H9 (cell line): ENCODE data around the gene NEURL4. TPM values are rescaled to one million over a fixed set of nuclear protein-coding genes. Genes with fewer than 3 reads are reported as not detected.

ENCODE experiments used
- DNase-seq: peaks from one replicate; pipeline ENCODE4 v3.0.0-alpha.2; 2017
- H2AFZ ChIP-seq: one replicate; pipeline ENCODE4 v1.6.1; 2013; ENCODE audit warnings: mild to moderate bottlenecking, low read length, control low read depth, moderate library complexity
- H2AK5ac ChIP-seq: 2 replicates; pipeline ENCODE4 v1.6.1; 2013; ENCODE audit warnings: low read length, control low read depth, mixed read lengths; ENCODE audit not compliant: insufficient read length
- H2BK120ac ChIP-seq: one replicate; pipeline ENCODE4 v1.6.1; 2013; ENCODE audit warnings: low read depth, mild to moderate bottlenecking, low read length, control low read depth, inconsistent platforms; ENCODE audit not compliant: poor library complexity, severe bottlenecking
- H2BK12ac ChIP-seq: 2 replicates; pipeline ENCODE4 v1.6.1; 2013; ENCODE audit warnings: low read length, control low read depth, mixed read lengths, low read depth; ENCODE audit not compliant: insufficient read length
- H2BK15ac ChIP-seq: 2 replicates; pipeline ENCODE4 v1.6.1; 2013; ENCODE audit warnings: low read depth, low read length, control low read depth
- H2BK20ac ChIP-seq: one replicate; pipeline ENCODE4 v1.6.1; 2013; ENCODE audit warnings: low read depth, mild to moderate bottlenecking, low read length, control low read depth, inconsistent platforms; ENCODE audit not compliant: poor library complexity, severe bottlenecking
- H2BK5ac ChIP-seq: 2 replicates; pipeline ENCODE4 v1.6.1; 2013; ENCODE audit warnings: low read length, control low read depth, mixed read lengths; ENCODE audit not compliant: insufficient read length
- H3K14ac ChIP-seq: 2 replicates; pipeline ENCODE4 v1.6.1; 2013; ENCODE audit warnings: low read length, control low read depth; ENCODE audit not compliant: insufficient read depth
- H3K18ac ChIP-seq: 2 replicates; pipeline ENCODE4 v1.6.1; 2013; ENCODE audit warnings: low read depth, mild to moderate bottlenecking, mixed read lengths, low read length, control low read depth; ENCODE audit not compliant: insufficient read length
- H3K23ac ChIP-seq: 2 replicates; pipeline ENCODE4 v1.6.1; 2013; ENCODE audit warnings: low read length, control low read depth, mixed read lengths, low read depth; ENCODE audit not compliant: insufficient read length
- H3K23me2 ChIP-seq: 2 replicates; pipeline ENCODE4 v1.6.1; 2013; ENCODE audit warnings: low read depth, mild to moderate bottlenecking, mixed read lengths, low read length, control low read depth; ENCODE audit not compliant: insufficient read length, poor library complexity, severe bottlenecking
- H3K27ac ChIP-seq: 2 replicates; pipeline ENCODE4 v1.5.1; 2013; ENCODE audit warnings: low read length, control low read depth, mixed read lengths, low read depth; ENCODE audit not compliant: insufficient read length
- H3K27me3 ChIP-seq: 2 replicates; pipeline ENCODE4 v1.6.1; 2013; ENCODE audit warnings: low read length, control low read depth, inconsistent platforms; ENCODE audit not compliant: insufficient read depth
- H3K4ac ChIP-seq: 2 replicates; pipeline ENCODE4 v1.6.1; 2013; ENCODE audit warnings: low read depth, mild to moderate bottlenecking, control low read depth, inconsistent platforms, low read length, moderate library complexity
- H3K4me1 ChIP-seq: 2 replicates; pipeline ENCODE4 v1.6.1; 2013; ENCODE audit warnings: low read length, control low read depth, inconsistent platforms; ENCODE audit not compliant: insufficient read depth
- H3K4me2 ChIP-seq: 2 replicates; pipeline ENCODE4 v1.6.1; 2013; ENCODE audit warnings: low read length, control low read depth, mixed read lengths; ENCODE audit not compliant: insufficient read length, insufficient read depth
- H3K56ac ChIP-seq: 2 replicates; pipeline ENCODE4 v1.6.1; 2013; ENCODE audit warnings: low read depth, mild to moderate bottlenecking, mixed read lengths, low read length, control low read depth; ENCODE audit not compliant: insufficient read length
- H3K79me1 ChIP-seq: 2 replicates; pipeline ENCODE4 v1.6.1; 2013; ENCODE audit warnings: low read depth, mild to moderate bottlenecking, moderate library complexity, low read length, control low read depth, inconsistent platforms; ENCODE audit not compliant: insufficient read depth, poor library complexity, severe bottlenecking
- H3K79me2 ChIP-seq: 2 replicates; pipeline ENCODE4 v1.6.1; 2013; ENCODE audit warnings: low read length, control low read depth, inconsistent platforms; ENCODE audit not compliant: insufficient read depth
- H3K9ac ChIP-seq: 2 replicates; pipeline ENCODE4 v1.6.1; 2013; ENCODE audit warnings: low read length, control low read depth, mixed read lengths; ENCODE audit not compliant: insufficient read length; ENCODE audit errors: extremely low read depth
- H3K9me3 ChIP-seq: one replicate; pipeline ENCODE4 v1.6.1; 2013; ENCODE audit warnings: low read depth, low read length, inconsistent platforms; ENCODE audit not compliant: control insufficient read depth
- H3T11ph ChIP-seq: one replicate; pipeline ENCODE4 v1.6.1; 2013; ENCODE audit warnings: mild to moderate bottlenecking, low read length, control low read depth, inconsistent platforms
- H4K20me1 ChIP-seq: one replicate; pipeline ENCODE4 v1.6.1; 2013; ENCODE audit not compliant: control insufficient read depth, insufficient read length, insufficient read depth
- H4K5ac ChIP-seq: 2 replicates; pipeline ENCODE4 v1.6.1; 2013; ENCODE audit warnings: low read depth, mild to moderate bottlenecking, mixed read lengths, low read length, control low read depth; ENCODE audit not compliant: insufficient read length
- H4K8ac ChIP-seq: replicated peaks from 2 replicates; pipeline ENCODE4 v1.6.1; 2013; ENCODE audit warnings: low read length, control low read depth, mixed read lengths, low read depth; ENCODE audit not compliant: insufficient read length
- H4K91ac ChIP-seq: 2 replicates; pipeline ENCODE4 v1.6.1; 2013; ENCODE audit warnings: low read depth, mild to moderate bottlenecking, moderate library complexity, mixed read lengths, low read length, control low read depth; ENCODE audit not compliant: insufficient read length
- H3K27ac Mint-ChIP-seq, 3 experiments: 2 replicates in 2 of 3; 3 replicates in 1 of 3; pipeline ENCODE4 v1.8.0; 2020 to 2021; ENCODE audit warnings: mixed read lengths in 3 of 3, mild to moderate bottlenecking in 1 of 3, moderate library complexity in 1 of 3
- H3K27me3 Mint-ChIP-seq: 2 replicates; pipeline ENCODE4 v1.8.0; 2021; ENCODE audit warnings: low read depth, mild to moderate bottlenecking, moderate library complexity, mixed read lengths
- H3K36me3 Mint-ChIP-seq, 3 experiments: 2 replicates in 2 of 3; 3 replicates in 1 of 3; pipeline ENCODE4 v1.8.0; 2020 to 2021; ENCODE audit warnings: low read depth in 3 of 3, mixed read lengths in 3 of 3; ENCODE audit not compliant: insufficient read depth in 1 of 3
- H3K4me1 Mint-ChIP-seq, 2 experiments: 2 replicates each; pipeline ENCODE4 v1.8.0; 2020; ENCODE audit warnings: mixed read lengths in 2 of 2
- H3K4me3 Mint-ChIP-seq, 2 experiments: 2 replicates in 1 of 2; 3 replicates in 1 of 2; pipeline ENCODE4 v1.8.0; 2020 to 2021; ENCODE audit warnings: mild to moderate bottlenecking in 2 of 2, mixed read lengths in 2 of 2, moderate library complexity in 1 of 2
- H3K9me3 Mint-ChIP-seq, 2 experiments: 2 replicates in 1 of 2; 3 replicates in 1 of 2; pipeline ENCODE4 v1.8.0; 2020; ENCODE audit warnings: mild to moderate bottlenecking in 2 of 2, mixed read lengths in 2 of 2, moderate library complexity in 1 of 2
- WGBS: extraction: QIAGEN DNeasy Blood & Tissue Kit; methylation state at CpG from one replicate; pipeline ENCODE4 v1.1.7; 2013; ENCODE audit warnings: missing lambda C conversion rate, low lambda C conversion rate, mixed read lengths; ENCODE audit not compliant: insufficient read length; ENCODE audit errors: extremely low coverage; 5-methylcytosine and 5-hydroxymethylcytosine counted together
- total RNA-seq: library from RNA; stranded (reverse); gene quantifications from 2 replicates; pipeline ENCODE4 v1.2.1, GENCODE V29; 2021
- TF ChIP-seq, protein P1 (sequence below): fragments of 200-600 bp; sonication (generic); conservative IDR thresholded peaks from 3 replicates; pipeline ENCODE4 v1.8.0; 2021; ENCODE audit warnings: antibody characterized with exemption, mild to moderate bottlenecking

Gene NEURL4
- total RNA-seq, 1 experiment from 2014 or later: 54.8 TPM

DNA sequence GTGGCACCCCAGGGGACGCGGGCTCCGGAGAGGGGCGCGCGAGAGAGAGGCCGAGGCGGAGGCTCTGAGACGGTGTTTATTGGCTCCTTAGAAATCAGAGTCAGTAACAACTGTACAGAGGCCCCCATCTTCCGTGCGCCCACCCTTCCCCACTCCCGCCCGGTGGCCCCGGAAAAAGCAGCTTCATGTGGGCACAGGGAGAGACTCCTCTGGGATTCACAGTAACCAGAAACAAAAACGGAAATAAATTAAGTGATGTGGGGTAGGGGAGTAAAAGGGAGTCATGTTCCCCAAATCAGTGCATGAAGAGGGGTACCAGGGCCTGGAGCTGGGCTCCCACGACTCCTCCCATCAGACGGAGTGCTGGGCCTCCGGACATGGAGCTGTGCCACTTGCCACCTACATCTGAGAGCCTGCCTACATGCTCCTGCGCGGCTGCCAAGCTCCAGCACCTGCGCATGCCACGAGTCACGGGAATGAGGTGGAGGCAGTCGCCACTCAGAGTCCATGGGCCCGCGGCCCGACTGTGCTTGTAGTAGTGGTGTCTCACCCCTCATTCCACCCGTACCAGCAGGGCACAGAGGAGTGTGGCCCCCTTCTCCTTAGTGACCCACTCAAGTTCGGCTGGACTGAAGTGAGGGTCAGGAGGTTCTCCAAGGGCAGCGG is 13.4 kb downstream of the NEURL4 start:
- TF ChIP-seq, protein P1, sequence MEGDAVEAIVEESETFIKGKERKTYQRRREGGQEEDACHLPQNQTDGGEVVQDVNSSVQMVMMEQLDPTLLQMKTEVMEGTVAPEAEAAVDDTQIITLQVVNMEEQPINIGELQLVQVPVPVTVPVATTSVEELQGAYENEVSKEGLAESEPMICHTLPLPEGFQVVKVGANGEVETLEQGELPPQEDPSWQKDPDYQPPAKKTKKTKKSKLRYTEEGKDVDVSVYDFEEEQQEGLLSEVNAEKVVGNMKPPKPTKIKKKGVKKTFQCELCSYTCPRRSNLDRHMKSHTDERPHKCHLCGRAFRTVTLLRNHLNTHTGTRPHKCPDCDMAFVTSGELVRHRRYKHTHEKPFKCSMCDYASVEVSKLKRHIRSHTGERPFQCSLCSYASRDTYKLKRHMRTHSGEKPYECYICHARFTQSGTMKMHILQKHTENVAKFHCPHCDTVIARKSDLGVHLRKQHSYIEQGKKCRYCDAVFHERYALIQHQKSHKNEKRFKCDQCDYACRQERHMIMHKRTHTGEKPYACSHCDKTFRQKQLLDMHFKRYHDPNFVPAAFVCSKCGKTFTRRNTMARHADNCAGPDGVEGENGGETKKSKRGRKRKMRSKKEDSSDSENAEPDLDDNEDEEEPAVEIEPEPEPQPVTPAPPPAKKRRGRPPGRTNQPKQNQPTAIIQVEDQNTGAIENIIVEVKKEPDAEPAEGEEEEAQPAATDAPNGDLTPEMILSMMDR: no peak
- WGBS: no CpG with 5 or more reads among the region's 30 CpGs
- Histone ChIP-seq H3K23ac (no peak overlapping the region), H4K20me1 (no peaks in the 10 kb centered on the region), H2BK12ac (no peak overlapping the region), H3K79me2 (no peaks in the 10 kb centered on the region), H2BK120ac (no peak overlapping the region), H4K5ac (no peak overlapping the region), H3K23me2 (peaks cover 10% of the 10 kb centered on the region), H3K4ac (no peak overlapping the region), H4K8ac (no peak overlapping the region), H2AFZ (no peak overlapping the region), H3T11ph (no peak overlapping the region), H3K27me3 (no peaks in the 10 kb centered on the region), H3K9me3 (no peaks in the 10 kb centered on the region), H3K56ac (no peak overlapping the region), H2BK15ac (no peak overlapping the region), H3K14ac (no peak overlapping the region; the same call in 1 of the 2 replicates), H2BK5ac (no peak overlapping the region), H2AK5ac (no peak overlapping the region), H3K9ac (peak overlapping the region; percentile 58), H4K91ac (no peak overlapping the region), H3K27ac (no peak overlapping the region), H3K79me1 (no peaks in the 10 kb centered on the region), H3K18ac (peak overlapping the region; percentile 77), H2BK20ac (no peak overlapping the region), H3K4me2 (peak overlapping the region; percentile 50), H3K4me1 (no peaks in the 10 kb centered on the region)
- peaks cover 18% of the 10 kb centered on the region in 2 experiments for H3K4me1 Mint-ChIP-seq
- H3K27me3 Mint-ChIP-seq: no peaks in the 10 kb centered on the region; the same call in 1 of the 2 replicates
- H3K27ac Mint-ChIP-seq: peak overlapping the region; percentile 79 to 94 (median 86); a peak in 5 of 7 replicates
- H3K36me3 Mint-ChIP-seq: peaks cover 39 to 78% (median 74%) of the 10 kb centered on the region in 3 experiments
- H3K9me3 Mint-ChIP-seq: no peaks in the 10 kb centered on the region; a peak in 1 of 5 replicates
- peak overlapping the region; percentile 77 to 85 for H3K4me3 Mint-ChIP-seq
- DNase-seq: no peak
